WTC11 (cell line): ENCODE data around the gene PINK1.

Experiments
- AR ChIP-seq: fragments of 250-450 bp; sonication (Bioruptor Pico); IDR thresholded peaks from 2 replicates; pipeline ENCODE4 v1.9.0; 2021; ENCODE audit warnings: mild to moderate bottlenecking
- CDX4 ChIP-seq: fragments of 250-450 bp; sonication (Bioruptor Pico); IDR thresholded peaks from 2 replicates; pipeline ENCODE4 v1.9.0; 2021; ENCODE audit warnings: moderate library complexity, mild to moderate bottlenecking, inconsistent platforms, borderline replicate concordance
- CTCF ChIP-seq: fragments of 200-600 bp; IDR thresholded peaks from 2 replicates; pipeline ENCODE4 v1.8.0; 2022; ENCODE audit warnings: antibody characterized with exemption
- ESRRA ChIP-seq: sonication (generic); formaldehyde crosslinking; IDR thresholded peaks from 2 replicates; pipeline ENCODE4 v1.8.1; 2022; ENCODE audit warnings: mild to moderate bottlenecking, missing genetic modification reagents, borderline replicate concordance
- ETV6 ChIP-seq: sonication (generic); formaldehyde crosslinking; IDR thresholded peaks from 2 replicates; pipeline ENCODE4 v1.8.1; 2022; ENCODE audit warnings: mild to moderate bottlenecking, missing genetic modification reagents
- HMGXB4 ChIP-seq: sonication (generic); formaldehyde crosslinking; IDR thresholded peaks from 2 replicates; pipeline ENCODE4 v1.8.1; 2023; ENCODE audit warnings: mild to moderate bottlenecking, moderate library complexity, missing genetic modification reagents
- JUN ChIP-seq: sonication (generic); formaldehyde crosslinking; IDR thresholded peaks from 2 replicates; pipeline ENCODE4 v1.8.0; 2023; ENCODE audit warnings: mild to moderate bottlenecking, missing genetic modification reagents
- MAX ChIP-seq: sonication (generic); formaldehyde crosslinking; IDR thresholded peaks from 2 replicates; pipeline ENCODE4 v1.8.0; 2022; ENCODE audit warnings: mild to moderate bottlenecking, missing genetic modification reagents
- NFYB ChIP-seq: sonication (generic); formaldehyde crosslinking; conservative IDR thresholded peaks from 2 replicates; pipeline ENCODE4 v1.8.0; 2022; ENCODE audit warnings: low read depth, missing genetic modification reagents
- TEAD4 ChIP-seq: sonication (generic); formaldehyde crosslinking; IDR thresholded peaks from 2 replicates; pipeline ENCODE4 v1.8.0; 2022; ENCODE audit warnings: mild to moderate bottlenecking, missing genetic modification reagents
- USF2 ChIP-seq: sonication (generic); formaldehyde crosslinking; IDR thresholded peaks from 2 replicates; pipeline ENCODE4 v1.8.1; 2023; ENCODE audit warnings: mild to moderate bottlenecking, missing genetic modification reagents, moderate library complexity
- ZNF138 ChIP-seq: sonication (generic); formaldehyde crosslinking; conservative IDR thresholded peaks from 2 replicates; pipeline ENCODE4 v1.8.1; 2022; ENCODE audit warnings: mild to moderate bottlenecking, moderate library complexity, missing genetic modification reagents
- ZNF416 ChIP-seq: fragments of 250-450 bp; sonication (Bioruptor Pico); IDR thresholded peaks from 2 replicates; pipeline ENCODE4 v1.9.0; 2021; ENCODE audit warnings: mild to moderate bottlenecking, inconsistent platforms
- ZSCAN18 ChIP-seq: fragments of 250-450 bp; sonication (Bioruptor Pico); IDR thresholded peaks from 2 replicates; pipeline ENCODE4 v2.1.2; 2022; ENCODE audit warnings: mild to moderate bottlenecking, moderate library complexity

GRCh38 chr1:20699558-20699957 lies 66.3 kb downstream of the PINK1 start:
- no peak for TF ChIP-seq CTCF
- TF ChIP-seq ETV6, result no peak
- no peak for TF ChIP-seq ZNF416 (CRISPR knock-in tag)
- no peak for TF ChIP-seq ZNF138
- TF ChIP-seq CDX4 (CRISPR knock-in tag), result no peak
- TF ChIP-seq MAX (CRISPR knock-in tag), result no peak
- no peak for TF ChIP-seq USF2
- TF ChIP-seq ZSCAN18 (CRISPR knock-in tag), result no peak
- no peak for TF ChIP-seq AR
- no peak for TF ChIP-seq NFYB (CRISPR knock-in tag)
- TF ChIP-seq JUN (CRISPR knock-in tag), result no peak
- no peak for TF ChIP-seq TEAD4 (CRISPR knock-in tag)
- TF ChIP-seq HMGXB4 (CRISPR knock-in tag), result no peak
- no peak for TF ChIP-seq ESRRA (CRISPR knock-in tag)
